WTC11 (cell line): Measurements from ENCODE around the gene TMEM151B. TPM values are rescaled to one million over a fixed set of nuclear protein-coding genes. Genes with fewer than 3 reads are reported as not detected.

Experiments
- ATAC-seq: fragments of 200-7000 bp; cut with Tn5 transposase; 2 replicates; pipeline ENCODE4 v1.10.0; 2021; ENCODE audit warnings: mild to moderate bottlenecking, moderate library complexity
- CTCF ChIA-PET: fragments of 300-600 bp; sonication (Branson Sonifier 250); formaldehyde crosslinking; loops from one replicate; lab custom pipeline; 2021; ENCODE audit warnings: antibody characterized with exemption; lab: Charles Lee
- POLR2A ChIA-PET: fragments of 350-600 bp; sonication (Branson Sonifier 250); formaldehyde crosslinking; loops from one replicate; lab custom pipeline; 2021; ENCODE audit warnings: antibody characterized with exemption; lab: Charles Lee
- DNase-seq: peaks from one replicate; pipeline ENCODE4 v3.0.0; 2021; ENCODE audit warnings: low spot score
- H3K27ac Mint-ChIP-seq: 2 replicates; pipeline ENCODE4 v1.8.0; 2021; ENCODE audit warnings: mixed read lengths
- H3K27me3 Mint-ChIP-seq: 2 replicates; pipeline ENCODE4 v1.8.0; 2021; ENCODE audit warnings: low read depth, mild to moderate bottlenecking, moderate library complexity, mixed read lengths
- H3K36me3 Mint-ChIP-seq: 2 replicates; pipeline ENCODE4 v1.8.0; 2021; ENCODE audit warnings: mixed read lengths
- H3K4me1 Mint-ChIP-seq: 2 replicates; pipeline ENCODE4 v1.8.0; 2022; ENCODE audit warnings: mixed read lengths
- H3K4me3 Mint-ChIP-seq: 2 replicates; pipeline ENCODE4 v1.8.0; 2021; ENCODE audit warnings: mild to moderate bottlenecking, moderate library complexity, mixed read lengths
- H3K9me3 Mint-ChIP-seq: 2 replicates; pipeline ENCODE4 v1.8.0; 2021; ENCODE audit warnings: mixed read lengths
- AR ChIP-seq: fragments of 250-450 bp; sonication (Bioruptor Pico); IDR thresholded peaks from 2 replicates; pipeline ENCODE4 v1.9.0; 2021; ENCODE audit warnings: mild to moderate bottlenecking
- ETV6 ChIP-seq: sonication (generic); formaldehyde crosslinking; IDR thresholded peaks from 2 replicates; pipeline ENCODE4 v1.8.1; 2022; ENCODE audit warnings: mild to moderate bottlenecking, missing genetic modification reagents
- GRHL2 ChIP-seq: fragments of 250-450 bp; sonication (Bioruptor Pico); IDR thresholded peaks from 2 replicates; pipeline ENCODE4 v1.8.0; 2022; ENCODE audit warnings: mild to moderate bottlenecking, moderate library complexity; ENCODE audit not compliant: insufficient replicate concordance, severe bottlenecking
- GTF2I ChIP-seq: fragments of 250-450 bp; sonication (Bioruptor Pico); conservative IDR thresholded peaks from 2 replicates; pipeline ENCODE4 v1.4.0; 2021; ENCODE audit warnings: mild to moderate bottlenecking
- JAZF1 ChIP-seq: fragments of 250-450 bp; sonication (Bioruptor Pico); IDR thresholded peaks from 2 replicates; pipeline ENCODE4 v1.9.0; 2021; ENCODE audit warnings: moderate library complexity, mild to moderate bottlenecking, inconsistent platforms
- RELA ChIP-seq: sonication (generic); formaldehyde crosslinking; IDR thresholded peaks from 2 replicates; pipeline ENCODE4 v1.8.1; 2022; ENCODE audit warnings: missing genetic modification reagents, mild to moderate bottlenecking, borderline replicate concordance
- SP1 ChIP-seq: sonication (generic); formaldehyde crosslinking; conservative IDR thresholded peaks from 2 replicates; pipeline ENCODE4 v1.8.1; 2022; ENCODE audit warnings: missing genetic modification reagents
- ZBTB21 ChIP-seq: sonication (generic); formaldehyde crosslinking; IDR thresholded peaks from 2 replicates; pipeline ENCODE4 v1.8.1; 2023; ENCODE audit warnings: mild to moderate bottlenecking, missing genetic modification reagents, borderline replicate concordance
- ZNF121 ChIP-seq: sonication (generic); formaldehyde crosslinking; IDR thresholded peaks from 2 replicates; pipeline ENCODE4 v1.8.0; 2023; ENCODE audit warnings: missing genetic modification reagents
- ZNF219 ChIP-seq: sonication (generic); formaldehyde crosslinking; IDR thresholded peaks from 2 replicates; pipeline ENCODE4 v1.8.0; 2023; ENCODE audit warnings: missing genetic modification reagents, mild to moderate bottlenecking, borderline replicate concordance
- ZNF263 ChIP-seq: sonication (generic); formaldehyde crosslinking; IDR thresholded peaks from 2 replicates; pipeline ENCODE4 v1.8.1; 2022; ENCODE audit warnings: low read depth, mild to moderate bottlenecking, moderate library complexity, missing genetic modification reagents
- ZNF423 ChIP-seq: fragments of 250-450 bp; sonication (Bioruptor Pico); IDR thresholded peaks from 2 replicates; pipeline ENCODE4 v2.1.2; 2022; ENCODE audit warnings: mild to moderate bottlenecking, moderate library complexity
- ZSCAN18 ChIP-seq: fragments of 250-450 bp; sonication (Bioruptor Pico); IDR thresholded peaks from 2 replicates; pipeline ENCODE4 v2.1.2; 2022; ENCODE audit warnings: mild to moderate bottlenecking, moderate library complexity
- total RNA-seq: library from RNA; stranded (reverse); gene quantifications from 3 replicates; pipeline ENCODE4 v1.2.3, GENCODE V29; 2021
- TF ChIP-seq, protein P1 (sequence below): sonication (generic); formaldehyde crosslinking; IDR thresholded peaks from 2 replicates; pipeline ENCODE4 v1.8.1; 2023; ENCODE audit warnings: mild to moderate bottlenecking, missing genetic modification reagents
- TF ChIP-seq, protein P2 (sequence below): sonication (generic); formaldehyde crosslinking; IDR thresholded peaks from 2 replicates; pipeline ENCODE4 v1.8.0; 2022; ENCODE audit warnings: mild to moderate bottlenecking, missing genetic modification reagents
- TF ChIP-seq, protein P3 (sequence below): sonication (generic); formaldehyde crosslinking; IDR thresholded peaks from 2 replicates; pipeline ENCODE4 v1.8.1; 2022; ENCODE audit warnings: missing genetic modification reagents, borderline replicate concordance
- TF ChIP-seq, protein P4 (sequence below): sonication (generic); formaldehyde crosslinking; IDR thresholded peaks from 2 replicates; pipeline ENCODE4 v1.8.0; 2023; ENCODE audit warnings: mild to moderate bottlenecking, missing genetic modification reagents
- TF ChIP-seq, protein P5 (sequence below): fragments of 250-450 bp; sonication (Bioruptor Pico); IDR thresholded peaks from 2 replicates; pipeline ENCODE4 v1.9.0; 2021; ENCODE audit warnings: mild to moderate bottlenecking

Gene TMEM151B
- total RNA-seq, 1 experiment from 2014 or later: 5.5 TPM

- TF ChIP-seq, protein P1, sequence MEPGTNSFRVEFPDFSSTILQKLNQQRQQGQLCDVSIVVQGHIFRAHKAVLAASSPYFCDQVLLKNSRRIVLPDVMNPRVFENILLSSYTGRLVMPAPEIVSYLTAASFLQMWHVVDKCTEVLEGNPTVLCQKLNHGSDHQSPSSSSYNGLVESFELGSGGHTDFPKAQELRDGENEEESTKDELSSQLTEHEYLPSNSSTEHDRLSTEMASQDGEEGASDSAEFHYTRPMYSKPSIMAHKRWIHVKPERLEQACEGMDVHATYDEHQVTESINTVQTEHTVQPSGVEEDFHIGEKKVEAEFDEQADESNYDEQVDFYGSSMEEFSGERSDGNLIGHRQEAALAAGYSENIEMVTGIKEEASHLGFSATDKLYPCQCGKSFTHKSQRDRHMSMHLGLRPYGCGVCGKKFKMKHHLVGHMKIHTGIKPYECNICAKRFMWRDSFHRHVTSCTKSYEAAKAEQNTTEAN (CRISPR knock-in tag): 0 out of 2 replicates have a peak, but pooled peaks have one; percentile 37
- no peak for TF ChIP-seq ZBTB21 (CRISPR knock-in tag)
- TF ChIP-seq GTF2I (CRISPR knock-in tag): peak; percentile 57; the same call in 1 of the 2 replicates
- peak; percentile 98 for TF ChIP-seq ZNF121 (CRISPR knock-in tag)
- TF ChIP-seq, protein P2, sequence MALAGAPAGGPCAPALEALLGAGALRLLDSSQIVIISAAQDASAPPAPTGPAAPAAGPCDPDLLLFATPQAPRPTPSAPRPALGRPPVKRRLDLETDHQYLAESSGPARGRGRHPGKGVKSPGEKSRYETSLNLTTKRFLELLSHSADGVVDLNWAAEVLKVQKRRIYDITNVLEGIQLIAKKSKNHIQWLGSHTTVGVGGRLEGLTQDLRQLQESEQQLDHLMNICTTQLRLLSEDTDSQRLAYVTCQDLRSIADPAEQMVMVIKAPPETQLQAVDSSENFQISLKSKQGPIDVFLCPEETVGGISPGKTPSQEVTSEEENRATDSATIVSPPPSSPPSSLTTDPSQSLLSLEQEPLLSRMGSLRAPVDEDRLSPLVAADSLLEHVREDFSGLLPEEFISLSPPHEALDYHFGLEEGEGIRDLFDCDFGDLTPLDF (CRISPR knock-in tag): no peak
- TF ChIP-seq ZNF219 (CRISPR knock-in tag): no peak
- TF ChIP-seq AR (CRISPR knock-in tag): 0 out of 2 replicates have a peak, but pooled peaks have one; percentile 3
- no peak for TF ChIP-seq RELA (CRISPR knock-in tag)
- no peak for TF ChIP-seq ZNF263
Observed at GRCh38 chr6:44298055-44298803, 28.0 kb downstream of the TMEM151B start (continued).

GRCh38 chr6:44298864-44299263, 28.6 kb downstream of the TMEM151B start:
- Mint-ChIP-seq H3K36me3 (peaks cover 35% of the 10 kb centered on the region), H3K9me3 (no peaks in the 10 kb centered on the region), H3K4me1 (peaks cover 11% of the 10 kb centered on the region), H3K27ac (no peak overlapping the region), H3K27me3 (peaks cover 32% of the 10 kb centered on the region), H3K4me3 (0 out of 2 replicates have a peak overlapping the region, but pooled peaks have one; percentile 11)
- TF ChIP-seq, protein P3, sequence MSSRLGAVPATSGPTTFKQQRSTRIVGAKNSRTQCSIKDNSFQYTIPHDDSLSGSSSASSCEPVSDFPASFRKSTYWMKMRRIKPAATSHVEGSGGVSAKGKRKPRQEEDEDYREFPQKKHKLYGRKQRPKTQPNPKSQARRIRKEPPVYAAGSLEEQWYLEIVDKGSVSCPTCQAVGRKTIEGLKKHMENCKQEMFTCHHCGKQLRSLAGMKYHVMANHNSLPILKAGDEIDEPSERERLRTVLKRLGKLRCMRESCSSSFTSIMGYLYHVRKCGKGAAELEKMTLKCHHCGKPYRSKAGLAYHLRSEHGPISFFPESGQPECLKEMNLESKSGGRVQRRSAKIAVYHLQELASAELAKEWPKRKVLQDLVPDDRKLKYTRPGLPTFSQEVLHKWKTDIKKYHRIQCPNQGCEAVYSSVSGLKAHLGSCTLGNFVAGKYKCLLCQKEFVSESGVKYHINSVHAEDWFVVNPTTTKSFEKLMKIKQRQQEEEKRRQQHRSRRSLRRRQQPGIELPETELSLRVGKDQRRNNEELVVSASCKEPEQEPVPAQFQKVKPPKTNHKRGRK (CRISPR knock-in tag): no peak
- TF ChIP-seq ZNF423 (no peak), ETV6 (no peak), ZSCAN18 (no peak), SP1 (CRISPR knock-in tag) (no peak), JAZF1 (CRISPR knock-in tag) (no peak), GRHL2 (CRISPR knock-in tag) (no peak)
- TF ChIP-seq, protein P4, sequence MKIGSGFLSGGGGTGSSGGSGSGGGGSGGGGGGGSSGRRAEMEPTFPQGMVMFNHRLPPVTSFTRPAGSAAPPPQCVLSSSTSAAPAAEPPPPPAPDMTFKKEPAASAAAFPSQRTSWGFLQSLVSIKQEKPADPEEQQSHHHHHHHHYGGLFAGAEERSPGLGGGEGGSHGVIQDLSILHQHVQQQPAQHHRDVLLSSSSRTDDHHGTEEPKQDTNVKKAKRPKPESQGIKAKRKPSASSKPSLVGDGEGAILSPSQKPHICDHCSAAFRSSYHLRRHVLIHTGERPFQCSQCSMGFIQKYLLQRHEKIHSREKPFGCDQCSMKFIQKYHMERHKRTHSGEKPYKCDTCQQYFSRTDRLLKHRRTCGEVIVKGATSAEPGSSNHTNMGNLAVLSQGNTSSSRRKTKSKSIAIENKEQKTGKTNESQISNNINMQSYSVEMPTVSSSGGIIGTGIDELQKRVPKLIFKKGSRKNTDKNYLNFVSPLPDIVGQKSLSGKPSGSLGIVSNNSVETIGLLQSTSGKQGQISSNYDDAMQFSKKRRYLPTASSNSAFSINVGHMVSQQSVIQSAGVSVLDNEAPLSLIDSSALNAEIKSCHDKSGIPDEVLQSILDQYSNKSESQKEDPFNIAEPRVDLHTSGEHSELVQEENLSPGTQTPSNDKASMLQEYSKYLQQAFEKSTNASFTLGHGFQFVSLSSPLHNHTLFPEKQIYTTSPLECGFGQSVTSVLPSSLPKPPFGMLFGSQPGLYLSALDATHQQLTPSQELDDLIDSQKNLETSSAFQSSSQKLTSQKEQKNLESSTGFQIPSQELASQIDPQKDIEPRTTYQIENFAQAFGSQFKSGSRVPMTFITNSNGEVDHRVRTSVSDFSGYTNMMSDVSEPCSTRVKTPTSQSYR (CRISPR knock-in tag): no peak
- TF ChIP-seq, protein P5, sequence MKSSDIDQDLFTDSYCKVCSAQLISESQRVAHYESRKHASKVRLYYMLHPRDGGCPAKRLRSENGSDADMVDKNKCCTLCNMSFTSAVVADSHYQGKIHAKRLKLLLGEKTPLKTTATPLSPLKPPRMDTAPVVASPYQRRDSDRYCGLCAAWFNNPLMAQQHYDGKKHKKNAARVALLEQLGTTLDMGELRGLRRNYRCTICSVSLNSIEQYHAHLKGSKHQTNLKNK (CRISPR knock-in tag): no peak
- POLR2A ChIA-PET: interaction anchor here (0.6 to 2.4 kb wide), 2 partner anchors 14 to 325 kb away, joined by 3 to 7 read pairs; partner anchors contain the start of gene AARS2
- CTCF ChIA-PET: interaction anchor here (1.2 to 5.3 kb wide), 7 partner anchors 14 to 53 kb away, joined by 3 to 37 read pairs (median 4); partner anchors contain the start of genes AARS2 and HSP90AB1
- ATAC-seq (no peak), DNase-seq (no peak)
